Measurements from ENCODE around the gene DGAT2. TPM values are rescaled to one million over a fixed set of nuclear protein-coding genes. Genes with fewer than 3 reads are reported as not detected.

DGAT2 gene
- total and polyA plus RNA-seq, 5 donors from 2014 or later: 0.17 to 0.47 (median 0.42) TPM; not detected in 2

GRCh38 chr11:75776546-75776945, 8.0 kb downstream of the DGAT2 start:
- no peak overlapping the region for H3K4me3 ChIP-seq (ENCODE audit: low read depth, low read length)
- Mint-ChIP-seq H3K4me1 (peaks cover 0 to 15% (median 10%) of the 10 kb centered on the region in 4 donors), H3K4me3 (no peak overlapping the region), H3K27ac (no peak overlapping the region), H3K27me3 (no peaks in the 10 kb centered on the region), H3K9me3 (no peaks in the 10 kb centered on the region), H3K36me3 (no peaks in the 10 kb centered on the region)
- H3K9me3 ChIP-seq (ENCODE audit: control insufficient read depth in 2 of 2, low read length in 2 of 2): no peaks in the 10 kb centered on the region
- DNase-seq (no peak), ATAC-seq (ENCODE audit: low read depth in 2 of 2) (no peak)
- H3K27ac ChIP-seq (ENCODE audit: insufficient read depth, low read length, poor library complexity, severe bottlenecking): no peak overlapping the region
- H3K27me3 ChIP-seq (ENCODE audit: control insufficient read depth, insufficient read depth, low read length): no peaks in the 10 kb centered on the region
- H3K4me1 ChIP-seq (ENCODE audit: control insufficient read depth, insufficient read depth, low read length, poor library complexity, severe bottlenecking): peaks cover 10% of the 10 kb centered on the region
- H3K36me3 ChIP-seq (ENCODE audit: control insufficient read depth, insufficient read depth, low read length): no peaks in the 10 kb centered on the region

DNA sequence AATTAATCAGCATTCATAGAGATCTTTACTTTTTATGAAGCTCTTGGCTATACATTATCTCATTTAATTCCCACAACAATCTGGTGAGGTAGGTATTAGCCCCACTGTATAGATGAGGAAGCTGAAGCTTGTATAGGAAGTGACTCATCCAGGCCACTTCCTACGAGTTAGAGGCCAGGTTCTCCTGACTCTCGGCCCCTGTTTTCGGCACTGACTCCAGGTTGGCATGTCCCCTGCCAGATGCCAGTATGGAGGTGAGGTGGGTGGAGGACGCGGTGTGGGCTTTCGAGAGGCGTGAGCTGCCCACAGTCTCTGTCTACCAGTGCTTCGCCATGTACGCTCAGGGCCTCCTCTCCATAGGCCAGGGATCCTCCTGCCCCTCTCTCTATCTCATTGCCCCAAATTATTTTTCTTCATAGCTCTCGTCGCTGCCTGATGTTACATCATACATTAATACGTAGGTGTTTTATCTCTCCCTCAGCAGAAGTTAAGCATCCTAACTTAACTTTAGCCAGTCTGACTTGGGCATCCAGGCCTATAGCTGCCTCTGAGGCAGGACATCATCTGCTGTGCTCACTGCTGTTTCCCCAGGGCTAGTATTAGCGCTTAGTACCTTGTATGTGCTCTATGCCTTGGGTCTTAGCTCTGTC, 9.0 kb downstream of the DGAT2 start:
- H3K4me3 Mint-ChIP-seq: no peak overlapping the region
- peaks cover 0 to 15% (median 10%) of the 10 kb centered on the region in 4 donors for H3K4me1 Mint-ChIP-seq
- no peaks in the 10 kb centered on the region for H3K27me3 Mint-ChIP-seq
- Histone ChIP-seq H3K4me3 (ENCODE audit: low read depth, low read length) (no peak overlapping the region), H3K27ac (ENCODE audit: insufficient read depth, low read length, poor library complexity, severe bottlenecking) (no peak overlapping the region), H3K27me3 (ENCODE audit: control insufficient read depth, insufficient read depth, low read length) (no peaks in the 10 kb centered on the region), H3K4me1 (ENCODE audit: control insufficient read depth, insufficient read depth, low read length, poor library complexity, severe bottlenecking) (peaks cover 10% of the 10 kb centered on the region), H3K9me3 (ENCODE audit: control insufficient read depth in 2 of 2, low read length in 2 of 2) (no peaks in the 10 kb centered on the region), H3K36me3 (ENCODE audit: control insufficient read depth, insufficient read depth, low read length) (no peaks in the 10 kb centered on the region)
- H3K36me3 Mint-ChIP-seq: no peaks in the 10 kb centered on the region
- DNase-seq (peak in 1 of 3 donors; percentile 37), ATAC-seq (ENCODE audit: low read depth in 2 of 2) (peak in 1 of 2 donors; percentile 38)
- no peaks in the 10 kb centered on the region for H3K9me3 Mint-ChIP-seq
- no peak overlapping the region for H3K27ac Mint-ChIP-seq

DNA sequence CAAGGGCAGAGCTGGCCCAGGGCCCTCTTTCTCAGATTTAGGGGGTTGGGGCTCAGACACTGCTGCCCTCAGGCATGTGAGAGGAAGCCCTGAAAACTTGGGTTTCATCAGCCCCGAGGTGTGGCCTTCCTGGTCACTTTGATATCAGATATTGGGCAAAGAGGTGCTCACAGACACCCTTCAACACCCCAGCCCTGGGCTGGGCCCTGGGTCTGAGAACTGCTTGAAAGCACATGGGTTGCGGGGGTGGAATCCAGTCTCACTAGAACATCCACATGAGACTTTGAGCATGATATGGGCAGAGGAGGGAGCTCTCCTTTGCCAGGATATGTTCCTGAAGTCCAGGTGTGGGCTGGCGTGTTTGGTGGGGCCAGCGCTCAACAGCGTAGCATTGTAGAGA, 10.4 kb downstream of the DGAT2 start:
- Mint-ChIP-seq H3K27me3 (no peaks in the 10 kb centered on the region), H3K4me1 (peaks cover 0 to 15% (median 7%) of the 10 kb centered on the region in 4 donors), H3K4me3 (no peak overlapping the region), H3K36me3 (no peaks in the 10 kb centered on the region), H3K27ac (no peak overlapping the region), H3K9me3 (no peaks in the 10 kb centered on the region)
- Histone ChIP-seq H3K27me3 (ENCODE audit: control insufficient read depth, insufficient read depth, low read length) (no peaks in the 10 kb centered on the region), H3K9me3 (ENCODE audit: control insufficient read depth in 2 of 2, low read length in 2 of 2) (no peaks in the 10 kb centered on the region), H3K4me1 (ENCODE audit: control insufficient read depth, insufficient read depth, low read length, poor library complexity, severe bottlenecking) (peaks cover 7% of the 10 kb centered on the region), H3K4me3 (ENCODE audit: low read depth, low read length) (no peak overlapping the region), H3K27ac (ENCODE audit: insufficient read depth, low read length, poor library complexity, severe bottlenecking) (no peak overlapping the region), H3K36me3 (ENCODE audit: control insufficient read depth, insufficient read depth, low read length) (no peaks in the 10 kb centered on the region)
- no peak for ATAC-seq (ENCODE audit: low read depth in 2 of 2)
- DNase-seq: no peak

- Mint-ChIP-seq H3K9me3 (no peaks in the 10 kb centered on the region), H3K36me3 (no peaks in the 10 kb centered on the region), H3K4me1 (peaks cover 0 to 15% (median 7%) of the 10 kb centered on the region in 4 donors), H3K4me3 (no peak overlapping the region), H3K27me3 (no peaks in the 10 kb centered on the region), H3K27ac (peak overlapping the region in 1 of 3 donors; percentile 32)
- Histone ChIP-seq H3K27me3 (ENCODE audit: control insufficient read depth, insufficient read depth, low read length) (no peaks in the 10 kb centered on the region), H3K4me1 (ENCODE audit: control insufficient read depth, insufficient read depth, low read length, poor library complexity, severe bottlenecking) (peaks cover 7% of the 10 kb centered on the region), H3K27ac (ENCODE audit: insufficient read depth, low read length, poor library complexity, severe bottlenecking) (no peak overlapping the region), H3K4me3 (ENCODE audit: low read depth, low read length) (no peak overlapping the region), H3K36me3 (ENCODE audit: control insufficient read depth, insufficient read depth, low read length) (no peaks in the 10 kb centered on the region), H3K9me3 (ENCODE audit: control insufficient read depth in 2 of 2, low read length in 2 of 2) (no peaks in the 10 kb centered on the region)
- peak in 1 of 3 donors; percentile 36 for DNase-seq
- no peak for ATAC-seq (ENCODE audit: low read depth in 2 of 2)
Observed at GRCh38 chr11:75779960-75780359, 11.4 kb downstream of the DGAT2 start.

GRCh38 chr11:75780888-75781287, 12.3 kb downstream of the DGAT2 start:
- no peaks in the 10 kb centered on the region for H3K27me3 ChIP-seq (ENCODE audit: control insufficient read depth, insufficient read depth, low read length)
- no peak overlapping the region for H3K4me3 Mint-ChIP-seq
- DNase-seq (no peak), ATAC-seq (ENCODE audit: low read depth in 2 of 2) (no peak)
- no peaks in the 10 kb centered on the region for H3K27me3 Mint-ChIP-seq
- H3K27ac Mint-ChIP-seq: peak overlapping the region in 1 of 3 donors; percentile 55
- H3K9me3 ChIP-seq (ENCODE audit: control insufficient read depth in 2 of 2, low read length in 2 of 2): no peaks in the 10 kb centered on the region
- no peak overlapping the region for H3K4me3 ChIP-seq (ENCODE audit: low read depth, low read length)
- H3K27ac ChIP-seq (ENCODE audit: insufficient read depth, low read length, poor library complexity, severe bottlenecking): no peak overlapping the region
- no peaks in the 10 kb centered on the region for H3K36me3 Mint-ChIP-seq
- H3K4me1 Mint-ChIP-seq: peaks cover 0 to 15% (median 7%) of the 10 kb centered on the region in 4 donors
- H3K9me3 Mint-ChIP-seq: no peaks in the 10 kb centered on the region
- no peaks in the 10 kb centered on the region for H3K36me3 ChIP-seq (ENCODE audit: control insufficient read depth, insufficient read depth, low read length)
- H3K4me1 ChIP-seq (ENCODE audit: control insufficient read depth, insufficient read depth, low read length, poor library complexity, severe bottlenecking): peaks cover 7% of the 10 kb centered on the region

DNA sequence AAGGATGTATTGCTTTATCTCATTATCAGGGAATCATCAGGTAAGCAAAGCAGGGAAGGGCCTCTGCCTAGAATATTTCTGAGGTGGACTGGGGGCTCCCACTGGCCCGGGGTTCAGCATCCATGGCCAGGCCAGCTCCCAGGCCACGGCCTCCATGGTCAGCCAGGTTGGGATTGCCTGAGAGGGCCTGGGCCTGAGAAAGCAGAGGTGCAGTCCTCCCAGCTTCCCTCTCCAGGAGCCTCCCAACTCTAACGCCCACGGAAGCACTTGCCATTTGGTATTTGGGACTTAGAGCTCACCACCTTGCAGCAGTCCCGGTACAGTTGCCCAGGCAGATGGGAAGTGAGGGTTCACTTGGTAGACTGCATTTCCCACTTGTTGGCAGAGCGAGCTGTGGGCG, 12.7 kb downstream of the DGAT2 start:
- no peaks in the 10 kb centered on the region for H3K36me3 Mint-ChIP-seq
- Histone ChIP-seq H3K4me1 (ENCODE audit: control insufficient read depth, insufficient read depth, low read length, poor library complexity, severe bottlenecking) (peaks cover 7% of the 10 kb centered on the region), H3K9me3 (ENCODE audit: control insufficient read depth in 2 of 2, low read length in 2 of 2) (no peaks in the 10 kb centered on the region), H3K27me3 (ENCODE audit: control insufficient read depth, insufficient read depth, low read length) (no peaks in the 10 kb centered on the region), H3K36me3 (ENCODE audit: control insufficient read depth, insufficient read depth, low read length) (no peaks in the 10 kb centered on the region), H3K4me3 (ENCODE audit: low read depth, low read length) (no peak overlapping the region), H3K27ac (ENCODE audit: insufficient read depth, low read length, poor library complexity, severe bottlenecking) (no peak overlapping the region)
- ATAC-seq (ENCODE audit: low read depth in 2 of 2): no peak
- H3K27ac Mint-ChIP-seq: peak overlapping the region in 1 of 3 donors; percentile 55
- H3K4me1 Mint-ChIP-seq: peaks cover 0 to 15% (median 7%) of the 10 kb centered on the region in 4 donors
- no peaks in the 10 kb centered on the region for H3K27me3 Mint-ChIP-seq
- DNase-seq: no peak
- no peaks in the 10 kb centered on the region for H3K9me3 Mint-ChIP-seq
- H3K4me3 Mint-ChIP-seq: no peak overlapping the region

GRCh38 chr11:75781831-75782230, 13.3 kb downstream of the DGAT2 start:
- Histone ChIP-seq H3K27ac (ENCODE audit: insufficient read depth, low read length, poor library complexity, severe bottlenecking) (no peak overlapping the region), H3K4me3 (ENCODE audit: low read depth, low read length) (no peak overlapping the region), H3K36me3 (ENCODE audit: control insufficient read depth, insufficient read depth, low read length) (no peaks in the 10 kb centered on the region), H3K27me3 (ENCODE audit: control insufficient read depth, insufficient read depth, low read length) (no peaks in the 10 kb centered on the region), H3K4me1 (ENCODE audit: control insufficient read depth, insufficient read depth, low read length, poor library complexity, severe bottlenecking) (peaks cover 7% of the 10 kb centered on the region), H3K9me3 (ENCODE audit: control insufficient read depth in 2 of 2, low read length in 2 of 2) (no peaks in the 10 kb centered on the region)
- Mint-ChIP-seq H3K4me1 (peaks cover 0 to 15% (median 6%) of the 10 kb centered on the region in 4 donors), H3K27me3 (no peaks in the 10 kb centered on the region), H3K9me3 (no peaks in the 10 kb centered on the region), H3K4me3 (no peak overlapping the region), H3K36me3 (no peaks in the 10 kb centered on the region), H3K27ac (no peak overlapping the region)
- ATAC-seq (ENCODE audit: low read depth in 2 of 2) (no peak), DNase-seq (no peak)

All from CD4-positive, CD25-positive, alpha-beta regulatory T cell (primary cell).